Measurements from ENCODE around the gene DND1.
"Not testable (repeated sequence)": the region's sequence is repeated elsewhere in the genome, so short reads cannot be mapped to it uniquely, and the experiment has no call there.

DND1 gene

DNA sequence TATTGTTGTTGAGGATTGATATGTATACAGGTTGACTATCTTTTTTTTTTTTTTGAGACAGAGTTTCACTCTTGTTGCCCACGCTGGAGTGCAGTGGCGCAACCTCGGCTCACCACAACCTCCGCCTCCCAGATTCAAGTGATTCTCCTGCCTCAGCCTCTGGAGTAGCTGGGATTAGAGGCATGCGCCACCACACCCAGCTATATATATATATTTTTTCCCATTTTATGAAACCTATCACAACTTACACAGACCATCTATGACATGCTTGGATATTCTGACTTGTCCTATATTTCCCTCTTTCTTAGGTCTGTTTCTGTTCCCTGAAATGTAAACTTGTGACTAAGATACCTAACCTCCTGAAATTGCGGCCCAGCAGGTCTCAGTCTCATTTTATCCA is 45.4 kb downstream of the DND1 start:
- no peak for DNase-seq
- Histone ChIP-seq H3K27me3 (no peaks in the 10 kb centered on the region; the same call in 1 of the 2 replicates), H3K36me3 (no peaks in the 10 kb centered on the region), H3K9me3 (peaks cover 2% of the 10 kb centered on the region; the same call in 1 of the 2 replicates), H3K4me1 (peaks cover 3% of the 10 kb centered on the region; the same call in 1 of the 2 replicates), H3K4me3 (ENCODE audit: low read depth, low read length) (no peak overlapping the region)
- TF ChIP-seq, protein P1, sequence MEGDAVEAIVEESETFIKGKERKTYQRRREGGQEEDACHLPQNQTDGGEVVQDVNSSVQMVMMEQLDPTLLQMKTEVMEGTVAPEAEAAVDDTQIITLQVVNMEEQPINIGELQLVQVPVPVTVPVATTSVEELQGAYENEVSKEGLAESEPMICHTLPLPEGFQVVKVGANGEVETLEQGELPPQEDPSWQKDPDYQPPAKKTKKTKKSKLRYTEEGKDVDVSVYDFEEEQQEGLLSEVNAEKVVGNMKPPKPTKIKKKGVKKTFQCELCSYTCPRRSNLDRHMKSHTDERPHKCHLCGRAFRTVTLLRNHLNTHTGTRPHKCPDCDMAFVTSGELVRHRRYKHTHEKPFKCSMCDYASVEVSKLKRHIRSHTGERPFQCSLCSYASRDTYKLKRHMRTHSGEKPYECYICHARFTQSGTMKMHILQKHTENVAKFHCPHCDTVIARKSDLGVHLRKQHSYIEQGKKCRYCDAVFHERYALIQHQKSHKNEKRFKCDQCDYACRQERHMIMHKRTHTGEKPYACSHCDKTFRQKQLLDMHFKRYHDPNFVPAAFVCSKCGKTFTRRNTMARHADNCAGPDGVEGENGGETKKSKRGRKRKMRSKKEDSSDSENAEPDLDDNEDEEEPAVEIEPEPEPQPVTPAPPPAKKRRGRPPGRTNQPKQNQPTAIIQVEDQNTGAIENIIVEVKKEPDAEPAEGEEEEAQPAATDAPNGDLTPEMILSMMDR (IDR thresholded peaks at IDR 0.05; ENCODE audit: low read depth, low read length): no peak

DNA sequence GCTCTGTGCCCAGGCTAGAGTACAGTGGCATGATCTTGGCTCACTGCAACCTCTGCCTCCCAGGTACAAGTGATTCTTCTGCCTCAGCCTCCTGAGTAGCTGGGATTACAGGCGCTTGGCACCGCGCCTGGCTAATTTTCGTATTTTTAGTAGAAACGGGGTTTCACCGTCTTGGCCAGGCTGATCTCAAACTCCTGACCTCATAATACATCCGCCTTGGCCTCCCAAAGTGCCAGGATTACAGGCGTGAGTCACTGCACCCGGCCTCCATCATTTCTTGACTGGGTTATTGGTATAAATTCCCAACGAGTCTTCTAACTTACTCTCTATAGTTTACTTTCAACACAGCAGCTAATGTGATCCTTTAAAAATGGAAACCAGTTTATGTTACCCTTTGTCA is 48.5 kb downstream of the DND1 start:
- H3K36me3 ChIP-seq; H3K4me1 ChIP-seq; H3K4me3 ChIP-seq (ENCODE audit: low read depth, low read length); DNase-seq; H3K27me3 ChIP-seq; H3K9me3 ChIP-seq: not testable (repeated sequence)

DNA sequence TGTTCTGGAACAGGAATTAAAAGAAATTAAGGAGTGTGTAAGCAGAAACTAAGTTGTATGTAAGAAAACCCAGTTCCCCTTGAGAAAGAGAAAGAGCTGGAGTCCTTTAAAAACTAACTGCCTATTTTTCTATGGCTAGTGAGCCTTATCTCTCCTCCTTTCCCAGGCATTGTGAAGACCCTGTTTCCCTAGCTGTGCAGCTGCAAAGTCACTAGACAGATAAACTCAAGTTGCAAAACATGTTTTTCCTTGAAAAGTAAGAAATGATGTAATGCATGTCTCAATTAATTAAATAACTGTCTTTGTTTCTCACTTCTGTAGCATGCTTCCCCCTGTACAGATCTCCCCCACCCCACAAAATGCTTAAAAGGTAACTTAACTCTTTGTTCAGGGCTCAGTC is 50.3 kb downstream of the DND1 start:
- not testable (repeated sequence) for DNase-seq; H3K4me3 ChIP-seq (ENCODE audit: low read depth, low read length)

DNA sequence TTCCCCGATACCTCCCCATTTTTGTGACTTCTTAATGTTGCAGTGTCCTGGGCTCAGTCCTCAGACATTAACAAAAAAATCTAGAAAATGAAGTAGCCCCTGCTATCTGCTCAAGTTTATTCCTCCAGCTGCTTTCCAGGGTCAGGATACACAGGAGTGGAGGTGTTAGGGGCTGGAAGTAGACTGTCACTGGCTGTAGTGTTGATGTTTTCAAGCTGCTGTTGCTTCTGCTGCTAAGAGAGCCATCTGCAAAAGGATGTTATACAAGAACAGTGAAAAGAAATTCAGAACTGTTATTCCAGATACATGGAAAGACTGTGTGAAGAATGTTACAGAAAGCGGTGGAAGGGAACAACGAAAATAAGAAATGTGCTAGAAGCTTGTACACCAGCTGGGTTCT is 51.1 kb downstream of the DND1 start:
- TF ChIP-seq, protein P1 (IDR thresholded peaks at IDR 0.05; ENCODE audit: low read depth, low read length): no peak
- no peaks in the 10 kb centered on the region for H3K27me3 ChIP-seq
- no peaks in the 10 kb centered on the region; the same call in 1 of the 2 replicates for H3K9me3 ChIP-seq
- DNase-seq: no peak
- no peaks in the 10 kb centered on the region for H3K36me3 ChIP-seq
- no peak overlapping the region for H3K4me3 ChIP-seq (ENCODE audit: low read depth, low read length)
- H3K4me1 ChIP-seq: no peaks in the 10 kb centered on the region

More for the DNA sequence above, 50.3 kb downstream of the DND1 start:
- not testable (repeated sequence) for H3K27me3 ChIP-seq, H3K36me3 ChIP-seq, H3K9me3 ChIP-seq, H3K4me1 ChIP-seq
